Hepatocyte (in vitro differentiated cells): ENCODE data around the gene WDFY4. TPM values are rescaled to one million over a fixed set of nuclear protein-coding genes. Genes with fewer than 3 reads are reported as not detected.

Experiments used
- DNase-seq: peaks from one replicate; pipeline ENCODE4 v3.0.0-alpha.2; 2016; ENCODE audit warnings: low spot score
- H2AFZ ChIP-seq: fragments of 200-600 bp; sonication (generic); 2 replicates; pipeline ENCODE4 v1.6.0; 2016; ENCODE audit warnings: antibody characterized with exemption, mild to moderate bottlenecking
- H3K27ac ChIP-seq: fragments of 200-600 bp; sonication (generic); 2 replicates; pipeline ENCODE4 v1.5.1; 2016; ENCODE audit warnings: mild to moderate bottlenecking
- H3K27me3 ChIP-seq: fragments of 200-600 bp; sonication (generic); 2 replicates; pipeline ENCODE4 v1.6.1; 2016
- H3K36me3 ChIP-seq: fragments of 200-600 bp; sonication (generic); replicated peaks from 2 replicates; pipeline ENCODE4 v1.5.1; 2016; ENCODE audit warnings: low read depth; ENCODE audit not compliant: insufficient read depth
- H3K4me1 ChIP-seq: fragments of 200-600 bp; sonication (generic); 2 replicates; pipeline ENCODE4 v1.5.1; 2016; ENCODE audit warnings: mild to moderate bottlenecking, moderate library complexity; ENCODE audit not compliant: insufficient read depth
- H3K4me2 ChIP-seq: fragments of 200-600 bp; sonication (generic); 2 replicates; pipeline ENCODE4 v1.6.0; 2016
- H3K4me3 ChIP-seq: fragments of 200-600 bp; sonication (generic); 2 replicates; pipeline ENCODE4 v1.5.1; 2016; ENCODE audit warnings: mild to moderate bottlenecking
- H3K79me2 ChIP-seq: fragments of 200-600 bp; sonication (generic); 2 replicates; pipeline ENCODE4 v1.6.0; 2017; ENCODE audit warnings: mild to moderate bottlenecking
- H3K9me2 ChIP-seq: fragments of 200-600 bp; sonication (generic); replicated peaks from 2 replicates; pipeline ENCODE4 v1.6.0; 2017; ENCODE audit warnings: mild to moderate bottlenecking; ENCODE audit not compliant: insufficient read depth
- H3K9me3 ChIP-seq: fragments of 200-600 bp; sonication (generic); 2 replicates; pipeline ENCODE4 v1.5.1; 2016; ENCODE audit warnings: low read depth, mild to moderate bottlenecking
- H4K20me1 ChIP-seq: fragments of 200-600 bp; sonication (generic); 2 replicates; pipeline ENCODE4 v1.6.0; 2016; ENCODE audit warnings: mild to moderate bottlenecking; ENCODE audit not compliant: insufficient read depth, poor library complexity, severe bottlenecking
- EZH2 ChIP-seq: fragments of 200-600 bp; sonication (generic); IDR thresholded peaks from 2 replicates; pipeline ENCODE4 v1.6.1; 2016; ENCODE audit warnings: antibody characterized with exemption, mild to moderate bottlenecking, borderline replicate concordance
- EZH2phosphoT487 ChIP-seq: fragments of 200-600 bp; sonication (generic); IDR thresholded peaks from one replicate; pipeline ENCODE4 v1.6.1; 2018; ENCODE audit warnings: antibody characterized with exemption, mild to moderate bottlenecking, low read depth, moderate library complexity; ENCODE audit not compliant: unreplicated experiment, severe bottlenecking
- WGBS: methylation state at CpG from one replicate; pipeline ENCODE4 v1.1.6; 2016; ENCODE audit warnings: low lambda C conversion rate; ENCODE audit errors: missing lambda C conversion rate; 5-methylcytosine and 5-hydroxymethylcytosine counted together
- polyA plus RNA-seq: library from polyadenylated mRNA; unstranded; fragments of >200 nt; fragmentation: Nextera tagmentation; extraction: Ambion mirVana; gene quantifications from 2 replicates; pipeline ENCODE4 v1.2.1, GENCODE V29; 2016
- total RNA-seq: library from RNA; depleted of rRNA; stranded (reverse); fragments of >200 nt; gene quantifications from 2 replicates; pipeline ENCODE4 v1.2.3, GENCODE V29; 2014
- TF ChIP-seq, protein P1 (sequence below): fragments of 200-600 bp; sonication (generic); IDR thresholded peaks from 2 replicates; pipeline ENCODE4 v1.5.1; 2016; ENCODE audit warnings: antibody characterized with exemption, mild to moderate bottlenecking; ENCODE audit not compliant: poor library complexity

WDFY4 gene
- total and polyA plus RNA-seq, 2 experiments from 2014 or later: 0.43 to 0.91 TPM

DNA sequence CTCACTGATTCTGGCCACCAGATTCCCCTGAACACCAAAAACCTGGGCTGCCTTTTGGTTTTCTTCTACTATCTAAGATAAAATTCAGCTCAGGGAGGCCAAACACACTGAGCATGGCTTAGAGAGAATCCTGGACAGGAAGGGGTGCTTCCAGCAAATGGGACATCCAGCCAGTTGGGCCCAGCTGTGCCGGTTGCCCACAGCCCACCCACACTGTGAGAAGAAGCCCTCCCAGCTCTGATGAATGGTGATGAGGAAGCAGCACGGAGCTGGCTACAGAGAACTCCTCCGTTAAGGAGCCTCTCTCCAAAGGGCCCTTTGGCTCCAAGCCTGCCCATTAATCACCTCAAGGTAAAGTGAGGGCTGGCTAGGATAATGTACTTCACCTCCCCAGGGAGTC lies 239.1 kb downstream of the WDFY4 start:
- Histone ChIP-seq H3K27ac (no peak overlapping the region), H3K36me3 (no peaks in the 10 kb centered on the region), H3K79me2 (no peaks in the 10 kb centered on the region), H3K4me2 (no peak overlapping the region), H3K9me2 (no peaks in the 10 kb centered on the region), H4K20me1 (no peaks in the 10 kb centered on the region), H3K27me3 (peaks cover 7% of the 10 kb centered on the region), H3K9me3 (no peaks in the 10 kb centered on the region), H2AFZ (no peak overlapping the region), H3K4me1 (no peaks in the 10 kb centered on the region), H3K4me3 (no peak overlapping the region)
- DNase-seq: no peak
- WGBS: 55% methylated on average over 3 of the region's 3 CpGs
- TF ChIP-seq EZH2phosphoT487 (no peak), EZH2 (no peak)
- TF ChIP-seq, protein P1, sequence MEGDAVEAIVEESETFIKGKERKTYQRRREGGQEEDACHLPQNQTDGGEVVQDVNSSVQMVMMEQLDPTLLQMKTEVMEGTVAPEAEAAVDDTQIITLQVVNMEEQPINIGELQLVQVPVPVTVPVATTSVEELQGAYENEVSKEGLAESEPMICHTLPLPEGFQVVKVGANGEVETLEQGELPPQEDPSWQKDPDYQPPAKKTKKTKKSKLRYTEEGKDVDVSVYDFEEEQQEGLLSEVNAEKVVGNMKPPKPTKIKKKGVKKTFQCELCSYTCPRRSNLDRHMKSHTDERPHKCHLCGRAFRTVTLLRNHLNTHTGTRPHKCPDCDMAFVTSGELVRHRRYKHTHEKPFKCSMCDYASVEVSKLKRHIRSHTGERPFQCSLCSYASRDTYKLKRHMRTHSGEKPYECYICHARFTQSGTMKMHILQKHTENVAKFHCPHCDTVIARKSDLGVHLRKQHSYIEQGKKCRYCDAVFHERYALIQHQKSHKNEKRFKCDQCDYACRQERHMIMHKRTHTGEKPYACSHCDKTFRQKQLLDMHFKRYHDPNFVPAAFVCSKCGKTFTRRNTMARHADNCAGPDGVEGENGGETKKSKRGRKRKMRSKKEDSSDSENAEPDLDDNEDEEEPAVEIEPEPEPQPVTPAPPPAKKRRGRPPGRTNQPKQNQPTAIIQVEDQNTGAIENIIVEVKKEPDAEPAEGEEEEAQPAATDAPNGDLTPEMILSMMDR: no peak

DNA sequence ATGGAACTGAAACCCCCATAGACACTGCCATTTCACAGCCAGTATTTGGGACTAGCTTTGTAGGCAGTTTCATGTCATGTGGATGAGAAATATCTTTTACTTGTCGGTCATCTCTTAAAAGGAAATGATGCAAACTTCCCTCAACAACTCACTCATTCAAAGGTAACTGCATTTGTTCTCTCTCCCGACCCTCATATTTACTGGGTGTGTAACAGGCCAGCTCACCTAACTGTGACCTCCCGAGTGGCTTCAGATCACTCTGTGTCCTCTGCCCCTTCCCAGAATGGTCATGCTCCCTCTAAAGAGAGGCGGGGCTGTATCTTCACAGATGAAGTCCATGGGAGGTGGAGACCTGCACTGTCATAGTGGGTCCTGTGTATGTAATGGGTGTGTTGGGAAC lies 240.3 kb downstream of the WDFY4 start:
- H3K4me1 ChIP-seq: no peaks in the 10 kb centered on the region
- no peak overlapping the region for H3K27ac ChIP-seq
- TF ChIP-seq, protein P1: no peak
- TF ChIP-seq EZH2: no peak
- no peak for TF ChIP-seq EZH2phosphoT487
- H3K4me2 ChIP-seq: no peak overlapping the region
- no peaks in the 10 kb centered on the region for H3K9me2 ChIP-seq
- H4K20me1 ChIP-seq: no peaks in the 10 kb centered on the region
- H2AFZ ChIP-seq: no peak overlapping the region
- H3K4me3 ChIP-seq: no peak overlapping the region
- DNase-seq: no peak
- no peaks in the 10 kb centered on the region for H3K36me3 ChIP-seq
- H3K79me2 ChIP-seq: no peaks in the 10 kb centered on the region
- no peaks in the 10 kb centered on the region for H3K9me3 ChIP-seq
- 77% methylated on average over 4 of the region's 4 CpGs for WGBS
- H3K27me3 ChIP-seq: peaks cover 7% of the 10 kb centered on the region

DNA sequence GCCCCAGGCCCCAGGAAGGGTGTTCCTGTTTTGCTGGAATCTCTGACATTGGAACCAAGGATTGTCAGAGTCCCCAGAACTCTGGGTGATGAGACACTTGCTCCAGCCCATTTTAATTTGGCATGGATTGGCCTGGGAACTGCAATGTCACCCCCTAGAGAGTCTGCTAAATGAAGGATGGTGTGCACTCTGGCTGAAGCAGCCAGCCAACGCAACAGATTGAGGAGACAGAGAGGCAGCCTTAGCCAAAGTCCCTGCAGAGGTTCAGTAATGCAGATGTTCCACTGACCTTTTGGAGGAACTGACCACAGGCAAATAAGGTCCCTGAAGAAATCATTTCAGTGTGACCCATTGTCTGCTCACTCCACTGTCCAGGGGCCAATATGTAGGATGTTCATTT lies 241.6 kb downstream of the WDFY4 start:
- Histone ChIP-seq H4K20me1 (no peaks in the 10 kb centered on the region), H3K36me3 (no peaks in the 10 kb centered on the region), H3K9me2 (no peaks in the 10 kb centered on the region), H3K27ac (no peak overlapping the region), H3K4me3 (no peak overlapping the region), H3K79me2 (no peaks in the 10 kb centered on the region), H3K9me3 (no peaks in the 10 kb centered on the region), H2AFZ (no peak overlapping the region), H3K4me2 (no peak overlapping the region), H3K4me1 (no peaks in the 10 kb centered on the region), H3K27me3 (peaks cover 5% of the 10 kb centered on the region)
- TF ChIP-seq EZH2phosphoT487 (no peak), EZH2 (no peak)
- TF ChIP-seq, protein P1: no peak
- 85% methylated on average over 1 of the region's 1 CpG for WGBS
- DNase-seq: no peak
